ENCODE results near the gene TSKU. TPM values are rescaled to one million over a fixed set of nuclear protein-coding genes. Genes with fewer than 3 reads are reported as not detected.
A peak's percentile ranks its signal among the peaks of the same experiment; 100 is the strongest.

TSKU gene
- polyA plus RNA-seq, 3 donors = not detected

- no peaks in the 10 kb centered on the region for H3K36me3 ChIP-seq (replicated peaks in 1 of 2; ENCODE audit: control insufficient read depth in 1 of 2, insufficient read depth in 2 of 2, low read length in 2 of 2)
- WGBS (ENCODE audit: insufficient coverage) = 95% methylated on average over 5 of the region's 6 CpGs
- intact Hi-C loops (cut with micrococcal nuclease) = no loop called here
- Mint-ChIP-seq H3K9me3 (peaks cover 0 to 4% (median 0%) of the 10 kb centered on the region in 7 donors), H3K36me3 (peaks cover 0 to 7% of the 10 kb centered on the region in 2 donors), H3K27me3 (ENCODE audit: low read depth in 3 of 3) (peaks cover 42 to 59% (median 47%) of the 10 kb centered on the region in 3 donors), H3K27ac (peak overlapping the region in 1 of 7 donors; percentile 20), H3K4me1 (peaks cover 41% of the 10 kb centered on the region), H3K4me3 (peak overlapping the region in 1 of 2 donors; percentile 77)
- no peaks in the 10 kb centered on the region for H3K79me2 ChIP-seq (ENCODE audit: insufficient read depth, low read length)
- peaks cover 2 to 22% of the 10 kb centered on the region in 2 donors for H3K27me3 ChIP-seq (ENCODE audit: control insufficient read depth in 2 of 2, insufficient read depth in 2 of 2, low read length in 2 of 2)
- no peak overlapping the region for H3K4me3 ChIP-seq (replicated peaks in 1 of 3; ENCODE audit: low read depth in 2 of 3, low read length in 3 of 3)
- H3K9ac ChIP-seq (ENCODE audit: insufficient read depth, low read length, poor library complexity, severe bottlenecking) = no peak overlapping the region
- H3K4me1 ChIP-seq (ENCODE audit: control insufficient read depth in 1 of 2, insufficient read depth in 2 of 2, low read length in 2 of 2) = peaks cover 26 to 31% of the 10 kb centered on the region in 2 donors
- H3K4me2 ChIP-seq (replicated peaks; ENCODE audit: extremely low read depth, low read length, poor library complexity, severe bottlenecking) = no peak overlapping the region
- no peaks in the 10 kb centered on the region for H3K9me3 ChIP-seq (replicated peaks in 1 of 2; ENCODE audit: control insufficient read depth in 1 of 2, insufficient read depth in 1 of 2, low read length in 2 of 2)
- no peak overlapping the region for H3K27ac ChIP-seq (ENCODE audit: low read depth in 1 of 2, low read length in 2 of 2)
- TF ChIP-seq CTCF (IDR thresholded peaks at IDR 0.05) = no peak
- no peaks in the 10 kb centered on the region for H4K20me1 ChIP-seq (ENCODE audit: insufficient read depth, low read length)
- DNase-seq = no peak
- no peak overlapping the region for H2AFZ ChIP-seq (ENCODE audit: insufficient read depth, low read depth, low read length, poor library complexity, severe bottlenecking)
These were observed 16.6 kb upstream of the TSKU start for GRCh38 chr11:76766521-76766920.

- Histone ChIP-seq H3K4me3 (replicated peaks in 1 of 3; ENCODE audit: low read depth in 2 of 3, low read length in 3 of 3) (peak overlapping the region in 1 of 3 experiments; percentile 60), H3K79me2 (ENCODE audit: insufficient read depth, low read length) (no peaks in the 10 kb centered on the region), H3K27ac (ENCODE audit: low read depth in 1 of 2, low read length in 2 of 2) (no peak overlapping the region), H3K27me3 (ENCODE audit: control insufficient read depth in 2 of 2, insufficient read depth in 2 of 2, low read length in 2 of 2) (peaks cover 2 to 25% of the 10 kb centered on the region in 2 donors), H2AFZ (ENCODE audit: insufficient read depth, low read depth, low read length, poor library complexity, severe bottlenecking) (no peak overlapping the region), H3K4me2 (replicated peaks; ENCODE audit: extremely low read depth, low read length, poor library complexity, severe bottlenecking) (peak overlapping the region; percentile 61), H3K4me1 (ENCODE audit: control insufficient read depth in 1 of 2, insufficient read depth in 2 of 2, low read length in 2 of 2) (peaks cover 26 to 31% of the 10 kb centered on the region in 2 donors), H3K36me3 (replicated peaks in 1 of 2; ENCODE audit: control insufficient read depth in 1 of 2, insufficient read depth in 2 of 2, low read length in 2 of 2) (no peaks in the 10 kb centered on the region), H3K9ac (ENCODE audit: insufficient read depth, low read length, poor library complexity, severe bottlenecking) (peak overlapping the region; percentile 19), H3K9me3 (replicated peaks in 1 of 2; ENCODE audit: control insufficient read depth in 1 of 2, insufficient read depth in 1 of 2, low read length in 2 of 2) (no peaks in the 10 kb centered on the region), H4K20me1 (ENCODE audit: insufficient read depth, low read length) (no peaks in the 10 kb centered on the region)
- Mint-ChIP-seq H3K27me3 (ENCODE audit: low read depth in 3 of 3) (peaks cover 47 to 67% (median 50%) of the 10 kb centered on the region in 3 donors), H3K9me3 (peaks cover 0 to 4% (median 0%) of the 10 kb centered on the region in 7 donors), H3K4me1 (peaks cover 46% of the 10 kb centered on the region), H3K36me3 (peaks cover 0 to 7% of the 10 kb centered on the region in 2 donors), H3K27ac (peak overlapping the region in 3 of 7 donors; percentile 43 to 66 (median 56)), H3K4me3 (peak overlapping the region in 1 of 2 donors; percentile 75)
- WGBS (ENCODE audit: insufficient coverage) = 22% methylated on average over 1 of the region's 5 CpGs
- DNase-seq = no peak
- no peak for TF ChIP-seq CTCF (IDR thresholded peaks at IDR 0.05)
- intact Hi-C loops (cut with micrococcal nuclease) = no loop called here
These were observed 15.5 kb upstream of the TSKU start for GRCh38 chr11:76767659-76768058.

Measured in CD14-positive monocyte (primary cell).